ENCODE measurements around the gene CAPN1. TPM values are rescaled to one million over a fixed set of nuclear protein-coding genes. Genes with fewer than 3 reads are reported as not detected.
"Not testable (repeated sequence)": the region's sequence is repeated elsewhere in the genome, so short reads cannot be mapped to it uniquely, and the experiment has no call there.

Gene CAPN1
- total and polyA plus RNA-seq, 2 experiments from 2014 or later: 133 to 202 TPM

DNA sequence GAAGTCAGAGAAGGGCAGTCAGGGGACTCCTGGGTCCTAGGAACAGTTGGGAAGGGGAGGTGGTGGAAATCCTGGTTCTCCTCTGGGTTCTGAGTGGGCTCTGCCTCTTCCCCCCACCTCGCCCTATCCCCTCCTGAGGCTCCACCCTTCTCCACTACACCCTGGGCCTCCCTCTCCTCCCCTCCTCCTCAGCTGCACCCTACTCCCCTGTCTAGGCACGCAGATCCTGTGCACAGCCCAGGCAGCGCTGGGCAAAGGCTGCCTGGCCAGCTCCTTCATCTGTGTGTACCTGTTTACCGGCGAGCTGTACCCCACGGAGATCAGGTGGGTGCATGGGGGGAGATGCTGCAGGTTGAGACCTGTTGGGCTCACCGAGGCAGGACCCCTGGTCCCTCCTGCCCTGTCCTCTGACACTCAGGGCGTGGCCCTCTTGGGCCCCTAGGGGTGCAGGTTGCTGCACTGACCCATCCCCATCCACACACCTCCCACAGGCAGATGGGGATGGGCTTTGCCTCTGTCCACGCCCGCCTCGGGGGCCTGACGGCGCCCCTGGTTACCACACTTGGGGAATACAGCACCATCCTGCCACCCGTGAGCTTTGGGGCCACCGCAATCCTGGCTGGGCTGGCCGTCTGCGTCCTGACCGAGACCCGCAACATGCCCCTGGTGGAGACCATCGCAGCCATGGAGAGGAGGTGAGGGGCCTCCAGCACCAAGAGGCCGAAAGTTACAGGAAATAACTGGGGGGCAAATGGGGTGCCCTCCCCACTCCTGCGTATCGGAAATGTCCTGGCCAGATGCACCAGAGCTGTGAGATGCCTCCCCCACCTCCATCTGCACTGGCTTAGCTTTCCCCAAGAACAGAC lies 54.7 kb downstream of the CAPN1 start:
- H3K79me2 ChIP-seq: no peaks in the 10 kb centered on the region
- no peak overlapping the region for H3K4me2 ChIP-seq
- H3K9me3 ChIP-seq (ENCODE audit: low read depth): no peaks in the 10 kb centered on the region

DNA sequence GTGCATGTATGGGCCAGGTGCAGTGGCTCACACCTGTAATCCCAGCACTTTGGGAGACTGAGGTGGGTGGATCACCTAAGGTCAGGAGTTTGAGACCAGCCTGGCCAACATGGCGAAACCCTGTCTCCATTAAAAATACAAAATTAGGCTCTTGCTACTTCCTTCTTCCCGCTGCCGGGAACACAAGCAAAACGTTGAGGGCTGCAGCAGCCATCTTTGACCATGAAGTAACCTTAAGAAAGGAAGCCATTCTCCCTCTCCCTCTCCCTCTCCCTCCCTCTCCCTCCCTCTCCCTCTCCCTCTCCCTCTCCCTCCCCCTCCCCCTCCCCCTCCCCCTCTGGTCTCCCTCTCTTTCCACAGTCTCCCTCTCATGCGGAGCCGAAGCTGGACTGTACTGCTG lies 56.6 kb downstream of the CAPN1 start:
- not testable (repeated sequence) for H3K9me3 ChIP-seq (ENCODE audit: low read depth); H3K27ac ChIP-seq; H3K4me2 ChIP-seq; H3K9me2 ChIP-seq (replicated peaks; ENCODE audit: insufficient read depth); H3K4me1 ChIP-seq (ENCODE audit: insufficient read depth); H3K79me2 ChIP-seq; H4K20me1 ChIP-seq (ENCODE audit: insufficient read depth, poor library complexity, severe bottlenecking); H3K27me3 ChIP-seq; H3K4me3 ChIP-seq; H2AFZ ChIP-seq; H3K36me3 ChIP-seq (replicated peaks; ENCODE audit: insufficient read depth, low read depth); DNase-seq (ENCODE audit: low spot score)
- WGBS (ENCODE audit: low lambda C conversion rate, missing lambda C conversion rate): 100% methylated on average over 2 of the region's 6 CpGs

More for the DNA sequence above, 54.7 kb downstream of the CAPN1 start:
- Histone ChIP-seq H3K9me2 (replicated peaks; ENCODE audit: insufficient read depth) (no peaks in the 10 kb centered on the region), H3K4me1 (ENCODE audit: insufficient read depth) (no peaks in the 10 kb centered on the region), H3K27me3 (no peaks in the 10 kb centered on the region), H3K36me3 (replicated peaks; ENCODE audit: insufficient read depth, low read depth) (no peaks in the 10 kb centered on the region), H3K27ac (no peak overlapping the region), H4K20me1 (ENCODE audit: insufficient read depth, poor library complexity, severe bottlenecking) (no peaks in the 10 kb centered on the region), H2AFZ (no peak overlapping the region), H3K4me3 (no peak overlapping the region)
- no peak for DNase-seq (ENCODE audit: low spot score)
- TF ChIP-seq EZH2 (IDR thresholded peaks at IDR 0.05; ENCODE audit: borderline replicate concordance) (no peak), CTCF (IDR thresholded peaks at IDR 0.05; ENCODE audit: poor library complexity) (no peak), EZH2phosphoT487 (IDR thresholded peaks at IDR 0.05; ENCODE audit: low read depth, severe bottlenecking, unreplicated experiment) (no peak)
- 85% methylated on average over 22 of the region's 23 CpGs for WGBS (ENCODE audit: low lambda C conversion rate, missing lambda C conversion rate)

- 73% methylated on average over 5 of the region's 5 CpGs for WGBS (ENCODE audit: low lambda C conversion rate, missing lambda C conversion rate)
- no peaks in the 10 kb centered on the region for H3K9me3 ChIP-seq (ENCODE audit: low read depth)
- H3K27ac ChIP-seq: no peak overlapping the region
- H3K4me2 ChIP-seq: no peak overlapping the region
- no peaks in the 10 kb centered on the region for H4K20me1 ChIP-seq (ENCODE audit: insufficient read depth, poor library complexity, severe bottlenecking)
- no peaks in the 10 kb centered on the region for H3K79me2 ChIP-seq
- no peaks in the 10 kb centered on the region for H3K27me3 ChIP-seq
- H3K36me3 ChIP-seq (replicated peaks; ENCODE audit: insufficient read depth, low read depth): no peaks in the 10 kb centered on the region
- H3K4me1 ChIP-seq (ENCODE audit: insufficient read depth): peaks cover 3% of the 10 kb centered on the region
- no peak overlapping the region for H2AFZ ChIP-seq
- TF ChIP-seq EZH2 (IDR thresholded peaks at IDR 0.05; ENCODE audit: borderline replicate concordance) (no peak), EZH2phosphoT487 (IDR thresholded peaks at IDR 0.05; ENCODE audit: low read depth, severe bottlenecking, unreplicated experiment) (no peak), CTCF (IDR thresholded peaks at IDR 0.05; ENCODE audit: poor library complexity) (no peak)
- no peak overlapping the region for H3K4me3 ChIP-seq
- no peaks in the 10 kb centered on the region for H3K9me2 ChIP-seq (replicated peaks; ENCODE audit: insufficient read depth)
- no peak for DNase-seq (ENCODE audit: low spot score)
These were observed 59.4 kb downstream of the CAPN1 start for GRCh38 chr11:65241134-65241533.

DNA sequence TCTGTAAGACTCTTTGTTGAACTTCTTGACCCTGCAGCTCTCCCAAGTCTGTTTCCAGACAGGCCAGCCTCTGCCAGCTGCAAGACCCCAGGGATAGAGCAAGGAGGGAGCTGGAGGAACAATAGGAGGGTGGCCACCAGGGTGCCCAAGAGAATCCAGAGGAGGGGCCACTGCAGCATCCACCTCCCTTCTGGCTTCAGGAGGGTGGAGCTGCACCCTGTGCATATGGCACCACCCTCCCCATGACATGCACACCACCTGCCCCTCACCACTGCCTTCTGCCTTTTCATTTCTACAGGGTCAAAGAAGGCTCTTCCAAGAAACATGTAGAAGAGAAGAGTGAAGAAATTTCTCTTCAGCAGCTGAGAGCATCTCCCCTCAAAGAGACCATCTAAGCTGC lies 60.0 kb downstream of the CAPN1 start:
- Histone ChIP-seq H2AFZ (no peak overlapping the region), H3K4me3 (no peak overlapping the region), H3K4me2 (no peak overlapping the region), H3K36me3 (replicated peaks; ENCODE audit: insufficient read depth, low read depth) (no peaks in the 10 kb centered on the region), H3K9me2 (replicated peaks; ENCODE audit: insufficient read depth) (no peaks in the 10 kb centered on the region), H3K9me3 (ENCODE audit: low read depth) (no peaks in the 10 kb centered on the region), H3K4me1 (ENCODE audit: insufficient read depth) (peaks cover 3% of the 10 kb centered on the region), H3K27me3 (no peaks in the 10 kb centered on the region), H3K79me2 (no peaks in the 10 kb centered on the region), H4K20me1 (ENCODE audit: insufficient read depth, poor library complexity, severe bottlenecking) (no peaks in the 10 kb centered on the region), H3K27ac (no peak overlapping the region)
- no peak for DNase-seq (ENCODE audit: low spot score)
- no peak for TF ChIP-seq EZH2 (IDR thresholded peaks at IDR 0.05; ENCODE audit: borderline replicate concordance)
- TF ChIP-seq EZH2phosphoT487 (IDR thresholded peaks at IDR 0.05; ENCODE audit: low read depth, severe bottlenecking, unreplicated experiment): no peak
- no peak for TF ChIP-seq CTCF (IDR thresholded peaks at IDR 0.05; ENCODE audit: poor library complexity)
